ENCODE measurements around the gene SUPT3H.

Gene SUPT3H

DNA sequence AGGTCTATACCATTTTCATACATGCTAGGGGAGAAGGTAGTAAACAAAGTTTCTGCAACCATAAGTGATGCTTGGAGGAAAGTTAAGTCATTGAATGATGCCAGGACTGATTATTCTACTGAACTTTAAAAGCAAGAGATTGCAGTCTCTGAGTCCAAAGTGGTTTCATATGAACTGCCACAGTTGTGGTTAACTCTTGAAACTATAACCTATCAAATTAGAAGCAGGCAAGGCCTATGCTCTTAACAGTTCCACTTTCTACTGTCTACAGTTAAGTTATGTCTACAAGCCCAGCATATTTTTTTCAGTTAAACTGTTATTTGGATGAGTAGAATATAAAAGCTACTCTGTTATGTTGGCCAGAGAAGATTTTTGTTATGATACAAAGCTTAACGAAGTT is 376.1 kb downstream of the SUPT3H start:
- TF ChIP-seq, protein P1, sequence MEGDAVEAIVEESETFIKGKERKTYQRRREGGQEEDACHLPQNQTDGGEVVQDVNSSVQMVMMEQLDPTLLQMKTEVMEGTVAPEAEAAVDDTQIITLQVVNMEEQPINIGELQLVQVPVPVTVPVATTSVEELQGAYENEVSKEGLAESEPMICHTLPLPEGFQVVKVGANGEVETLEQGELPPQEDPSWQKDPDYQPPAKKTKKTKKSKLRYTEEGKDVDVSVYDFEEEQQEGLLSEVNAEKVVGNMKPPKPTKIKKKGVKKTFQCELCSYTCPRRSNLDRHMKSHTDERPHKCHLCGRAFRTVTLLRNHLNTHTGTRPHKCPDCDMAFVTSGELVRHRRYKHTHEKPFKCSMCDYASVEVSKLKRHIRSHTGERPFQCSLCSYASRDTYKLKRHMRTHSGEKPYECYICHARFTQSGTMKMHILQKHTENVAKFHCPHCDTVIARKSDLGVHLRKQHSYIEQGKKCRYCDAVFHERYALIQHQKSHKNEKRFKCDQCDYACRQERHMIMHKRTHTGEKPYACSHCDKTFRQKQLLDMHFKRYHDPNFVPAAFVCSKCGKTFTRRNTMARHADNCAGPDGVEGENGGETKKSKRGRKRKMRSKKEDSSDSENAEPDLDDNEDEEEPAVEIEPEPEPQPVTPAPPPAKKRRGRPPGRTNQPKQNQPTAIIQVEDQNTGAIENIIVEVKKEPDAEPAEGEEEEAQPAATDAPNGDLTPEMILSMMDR (IDR thresholded peaks at IDR 0.05): no peak
- no peak overlapping the region for H3K27ac ChIP-seq
- no peak overlapping the region for H3K4me3 ChIP-seq
- DNase-seq (ENCODE audit: low spot score): no peak

- Histone ChIP-seq H3K27ac (no peak overlapping the region), H3K4me3 (no peak overlapping the region)
- TF ChIP-seq, protein P1 (IDR thresholded peaks at IDR 0.05): no peak
- DNase-seq (ENCODE audit: low spot score): no peak
These were observed 376.9 kb downstream of the SUPT3H start for GRCh38 chr6:45000833-45001232.

- no peak overlapping the region for H3K27ac ChIP-seq
- TF ChIP-seq, protein P1 (IDR thresholded peaks at IDR 0.05): no peak
- H3K4me3 ChIP-seq: no peak overlapping the region
- no peak for DNase-seq (ENCODE audit: low spot score)
These were observed 378.7 kb downstream of the SUPT3H start for GRCh38 chr6:44999066-44999465.

DNA sequence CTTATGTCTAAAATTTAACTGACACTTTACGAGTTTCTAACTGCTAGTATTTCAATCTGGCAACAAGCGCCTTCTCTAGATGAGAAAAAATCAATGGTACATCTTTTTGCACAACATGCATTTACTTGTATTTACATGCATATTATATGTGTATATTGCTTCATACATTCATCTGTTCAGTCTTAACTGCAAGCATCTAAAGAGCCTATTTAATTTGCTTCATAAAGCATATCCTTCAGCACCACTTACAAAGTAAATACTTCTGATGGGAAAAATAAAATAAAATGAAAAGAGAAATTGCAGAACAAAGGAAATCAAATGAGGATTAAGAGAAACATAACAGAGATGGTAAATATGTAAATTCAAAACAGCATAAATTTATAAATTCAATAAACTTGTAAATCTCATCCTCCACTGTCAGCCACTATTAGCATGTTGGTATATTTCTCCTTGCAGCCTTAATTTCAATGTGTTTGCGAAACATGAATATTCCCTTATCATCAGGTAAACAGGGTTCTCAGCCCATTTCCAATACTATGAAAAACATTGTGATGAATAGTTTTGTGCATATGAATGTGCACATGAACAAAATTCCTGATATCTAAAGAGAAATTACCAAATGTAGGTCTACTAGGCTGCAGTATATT is 382.1 kb downstream of the SUPT3H start:
- no peak for DNase-seq (ENCODE audit: low spot score)
- no peak overlapping the region for H3K4me3 ChIP-seq

GRCh38 chr6:44989391-44989790 is 388.3 kb downstream of the SUPT3H start:
- TF ChIP-seq, protein P1 (IDR thresholded peaks at IDR 0.05): no peak
- no peak overlapping the region for H3K4me3 ChIP-seq
- no peak for DNase-seq (ENCODE audit: low spot score)
- no peak overlapping the region for H3K27ac ChIP-seq

More for the DNA sequence above, 382.1 kb downstream of the SUPT3H start:
- H3K27ac ChIP-seq: no peak overlapping the region
- TF ChIP-seq, protein P1 (IDR thresholded peaks at IDR 0.05): no peak

DNA sequence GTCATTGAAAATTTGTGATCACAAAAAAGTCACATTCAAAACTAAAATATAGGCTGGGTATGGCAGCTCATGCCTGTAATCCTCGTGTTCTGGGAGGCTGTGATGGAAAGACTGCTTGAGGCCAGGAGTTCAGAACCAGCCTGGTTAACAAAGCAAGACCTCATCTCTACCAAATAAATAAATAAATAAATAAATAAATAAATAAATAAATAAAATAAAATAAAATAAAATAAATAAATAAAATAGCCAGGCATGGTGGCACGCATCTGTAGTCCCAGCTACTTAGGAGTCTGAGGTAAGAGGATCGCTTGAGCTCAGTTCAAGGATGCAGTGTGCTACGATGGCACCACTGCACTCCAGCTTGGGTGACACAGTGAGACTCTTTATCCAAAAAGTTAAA is 392.7 kb downstream of the SUPT3H start:
- Histone ChIP-seq H3K4me3 (no peak overlapping the region), H3K27ac (no peak overlapping the region)
- DNase-seq (ENCODE audit: low spot score): no peak
- TF ChIP-seq, protein P1 (IDR thresholded peaks at IDR 0.05): no peak
